ENCODE results near the gene KCNF1.

DNA sequence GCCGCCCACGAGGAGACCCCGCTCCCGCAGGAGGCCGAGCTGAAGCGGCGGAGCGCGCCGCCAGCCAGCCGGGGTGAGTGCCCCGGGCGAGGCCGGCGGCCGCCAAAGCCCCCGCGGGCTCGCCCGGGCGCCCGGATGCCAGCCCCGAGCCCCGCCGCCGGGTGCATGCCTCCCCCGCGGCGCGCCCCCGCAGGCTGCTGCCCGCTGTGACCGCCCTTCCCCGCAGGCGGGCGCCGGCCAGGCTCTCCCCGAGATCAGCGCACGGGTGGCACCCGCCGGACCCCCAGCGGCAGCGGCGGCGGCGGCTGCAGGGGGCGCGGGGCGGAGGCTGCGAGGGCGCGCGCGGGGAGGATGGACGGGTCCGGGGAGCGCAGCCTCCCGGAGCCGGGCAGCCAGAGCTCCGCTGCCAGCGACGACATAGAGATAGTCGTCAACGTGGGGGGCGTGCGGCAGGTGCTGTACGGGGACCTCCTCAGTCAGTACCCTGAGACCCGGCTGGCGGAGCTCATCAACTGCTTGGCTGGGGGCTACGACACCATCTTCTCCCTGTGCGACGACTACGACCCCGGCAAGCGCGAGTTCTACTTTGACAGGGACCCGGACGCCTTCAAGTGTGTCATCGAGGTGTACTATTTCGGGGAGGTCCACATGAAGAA, 470 bp downstream of the KCNF1 start:
- TF ChIP-seq POLR2A (IDR thresholded peaks at IDR 0.05) (no peak), POLR2AphosphoS5 (IDR thresholded peaks at IDR 0.05) (no peak)
- TF ChIP-seq, protein P1, sequence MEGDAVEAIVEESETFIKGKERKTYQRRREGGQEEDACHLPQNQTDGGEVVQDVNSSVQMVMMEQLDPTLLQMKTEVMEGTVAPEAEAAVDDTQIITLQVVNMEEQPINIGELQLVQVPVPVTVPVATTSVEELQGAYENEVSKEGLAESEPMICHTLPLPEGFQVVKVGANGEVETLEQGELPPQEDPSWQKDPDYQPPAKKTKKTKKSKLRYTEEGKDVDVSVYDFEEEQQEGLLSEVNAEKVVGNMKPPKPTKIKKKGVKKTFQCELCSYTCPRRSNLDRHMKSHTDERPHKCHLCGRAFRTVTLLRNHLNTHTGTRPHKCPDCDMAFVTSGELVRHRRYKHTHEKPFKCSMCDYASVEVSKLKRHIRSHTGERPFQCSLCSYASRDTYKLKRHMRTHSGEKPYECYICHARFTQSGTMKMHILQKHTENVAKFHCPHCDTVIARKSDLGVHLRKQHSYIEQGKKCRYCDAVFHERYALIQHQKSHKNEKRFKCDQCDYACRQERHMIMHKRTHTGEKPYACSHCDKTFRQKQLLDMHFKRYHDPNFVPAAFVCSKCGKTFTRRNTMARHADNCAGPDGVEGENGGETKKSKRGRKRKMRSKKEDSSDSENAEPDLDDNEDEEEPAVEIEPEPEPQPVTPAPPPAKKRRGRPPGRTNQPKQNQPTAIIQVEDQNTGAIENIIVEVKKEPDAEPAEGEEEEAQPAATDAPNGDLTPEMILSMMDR (IDR thresholded peaks at IDR 0.05): no peak
